A549 (cell line): ENCODE measurements around the gene LCE3E. TPM values are rescaled to one million over a fixed set of nuclear protein-coding genes. Genes with fewer than 3 reads are reported as not detected.

ENCODE experiments used
- ATAC-seq, 2 experiments: fragments of 200-7000 bp in 1 of 2; fragments of >200 bp in 1 of 2; cut with Nextera tagmentation in 1 of 2; cut with Tn5 transposase in 1 of 2; 3 replicates each; pipeline versions ENCODE4 v1.8.0 to v1.9.1; 2018 to 2020; ENCODE audit warnings: mild to moderate bottlenecking in 1 of 2, moderate library complexity in 1 of 2
- CTCF ChIA-PET: fragments of 300-600 bp; sonication (Branson Sonifier 250); formaldehyde crosslinking; extraction: SDS; loops from one replicate; lab custom pipeline; 2021; ENCODE audit warnings: antibody characterized with exemption, inconsistent platforms; lab: Yijun Ruan, JAX
- POLR2A ChIA-PET: fragments of 350-600 bp; formaldehyde crosslinking; extraction: SDS; loops from one replicate; lab custom pipeline; 2021; ENCODE audit warnings: antibody characterized with exemption, inconsistent platforms; lab: Yijun Ruan, JAX
- DNase-seq, 2 experiments: peaks; one replicate each; pipeline versions ENCODE4 v3.0.0 to v3.0.0-alpha.2; 2011 to 2016; ENCODE audit warnings: low read depth in 1 of 2, low spot score in 1 of 2
- FAIRE-seq: peaks from 2 replicates; lab custom pipeline; 2011; peaks lifted over from hg19 to GRCh38; lab: Jason Lieb, UNC
- H3K27ac ChIP-seq, 2 experiments: fragments of >200 bp; sonication (Bioruptor Twin); formaldehyde crosslinking; 3 replicates each; pipeline ENCODE4 v1.5.1; 2016 to 2017
- H3K4me1 ChIP-seq: fragments of >200 bp; sonication (Bioruptor Twin); formaldehyde crosslinking; 3 replicates; pipeline ENCODE4 v1.6.1; 2016
- H3K4me2 ChIP-seq: fragments of >200 bp; sonication (Bioruptor Twin); formaldehyde crosslinking; 3 replicates; pipeline ENCODE4 v1.6.1; 2016
- H3K4me3 ChIP-seq: fragments of >200 bp; sonication (Bioruptor Twin); formaldehyde crosslinking; 3 replicates; pipeline ENCODE4 v1.5.1; 2016
- H3K9me3 ChIP-seq: fragments of >200 bp; sonication (Bioruptor Twin); formaldehyde crosslinking; 3 replicates; pipeline ENCODE4 v1.6.1; 2016
- BHLHE40 ChIP-seq: IDR thresholded peaks from 2 replicates; pipeline ENCODE4 v1.6.1; 2012; ENCODE audit warnings: low read depth, low read length, inconsistent platforms
- CBX8 ChIP-seq: fragments of 200-600 bp; sonication (generic); IDR thresholded peaks from 2 replicates; pipeline ENCODE4 v1.6.1; 2016
- CEBPB ChIP-seq, 2 experiments: fragments of >200 bp in 1 of 2; sonication (Bioruptor Twin) in 1 of 2; formaldehyde crosslinking in 1 of 2; IDR thresholded peaks; 2 replicates each; pipeline ENCODE4 v1.6.1; 2012 to 2016
- CHD2 ChIP-seq: fragments of 150-350 bp; IDR thresholded peaks from 2 replicates; pipeline ENCODE4 v1.6.1; 2014; ENCODE audit warnings: low read length; ENCODE audit not compliant: partially characterized antibody
- FOSL2 ChIP-seq, 2 experiments: fragments of 450-650 bp in 1 of 2; fragments of >200 bp in 1 of 2; sonication (Bioruptor Twin) in 1 of 2; formaldehyde crosslinking; IDR thresholded peaks; 2 replicates each; pipeline versions ENCODE4 v1.5.0 to v1.6.1; 2016 to 2020; ENCODE audit warnings: mild to moderate bottlenecking in 1 of 2, moderate library complexity in 1 of 2
- FOXS1 ChIP-seq: fragments of 250-450 bp; sonication (Bioruptor Pico); IDR thresholded peaks from 2 replicates; pipeline ENCODE4 v1.5.0; 2020; ENCODE audit warnings: mild to moderate bottlenecking, moderate library complexity
- HOXB5 ChIP-seq: fragments of 250-450 bp; sonication (Bioruptor Pico); IDR thresholded peaks from 2 replicates; pipeline ENCODE4 v1.5.0; 2020; ENCODE audit warnings: mild to moderate bottlenecking, moderate library complexity
- MAFK ChIP-seq: fragments of 450-650 bp; IDR thresholded peaks from 2 replicates; pipeline ENCODE4 v1.6.1; 2014; ENCODE audit not compliant: partially characterized antibody
- MAZ ChIP-seq: fragments of 150-350 bp; IDR thresholded peaks from 2 replicates; pipeline ENCODE4 v1.6.1; 2014; ENCODE audit warnings: antibody characterized with exemption, low read depth, low read length, borderline replicate concordance
- NPAS2 ChIP-seq: fragments of 250-450 bp; sonication (Bioruptor Pico); IDR thresholded peaks from 2 replicates; pipeline ENCODE4 v1.8.0; 2022; ENCODE audit warnings: mild to moderate bottlenecking, moderate library complexity, borderline replicate concordance
- POLR2A ChIP-seq: IDR thresholded peaks from 2 replicates; pipeline ENCODE4 v1.6.1; 2012; ENCODE audit warnings: mild to moderate bottlenecking, low read length
- RARB ChIP-seq: fragments of 250-450 bp; sonication (Bioruptor Pico); IDR thresholded peaks from 2 replicates; pipeline ENCODE4 v1.8.0; 2021; ENCODE audit warnings: mild to moderate bottlenecking, moderate library complexity
- RCOR1 ChIP-seq: fragments of 150-350 bp; IDR thresholded peaks from 2 replicates; pipeline ENCODE4 v1.6.1; 2014; ENCODE audit warnings: antibody characterized with exemption, low read length, low read depth
- RNF2 ChIP-seq: fragments of 200-600 bp; sonication (generic); IDR thresholded peaks from 2 replicates; pipeline ENCODE4 v1.6.1; 2016; ENCODE audit warnings: low read depth, mild to moderate bottlenecking, antibody characterized with exemption, moderate library complexity, borderline replicate concordance
- TFCP2L1 ChIP-seq: fragments of 250-450 bp; sonication (Bioruptor Pico); IDR thresholded peaks from 2 replicates; pipeline ENCODE4 v1.5.0; 2021; ENCODE audit warnings: mild to moderate bottlenecking
- ZNF302 ChIP-seq: fragments of 250-450 bp; sonication (Bioruptor Pico); IDR thresholded peaks from 2 replicates; pipeline ENCODE4 v1.9.0; 2021; ENCODE audit warnings: inconsistent platforms, mild to moderate bottlenecking, moderate library complexity
- WGBS: methylation state at CpG from one replicate; pipeline ENCODE4 v1.1.6; 2017; ENCODE audit errors: missing lambda C conversion rate; 5-methylcytosine and 5-hydroxymethylcytosine counted together
- polyA plus RNA-seq, 4 experiments: library from polyadenylated mRNA; depleted of rRNA in 3 of 4; stranded (reverse); fragments of >200 nt; fragmentation: RNase III in 1 of 4; extraction: RNeasy Plus Mini Kit Qiagen cat#74134 plus additional on column Dnase treatment in 1 of 4; gene quantifications; 2 replicates in 3 of 4; 3 replicates in 1 of 4; pipeline ENCODE4 v1.2.3, GENCODE V29; 2011 to 2017
- TF ChIP-seq, protein P1 (sequence below): fragments of >200 bp; sonication (Bioruptor Twin); formaldehyde crosslinking; IDR thresholded peaks from 3 replicates; pipeline ENCODE4 v1.5.1; 2016
- TF ChIP-seq, protein P2 (sequence below): fragments of >200 bp; sonication (Bioruptor Twin); formaldehyde crosslinking; IDR thresholded peaks from 2 replicates; pipeline ENCODE4 v1.6.1; 2016
- TF ChIP-seq, protein P3 (sequence below): fragments of 250-450 bp; sonication (Bioruptor Pico); IDR thresholded peaks from 2 replicates; pipeline ENCODE4 v1.5.0; 2020; ENCODE audit warnings: low read depth, mild to moderate bottlenecking, moderate library complexity

The LCE3E gene
- polyA plus RNA-seq, 2 of the 4 experiments (the other 2 are of a cell fraction): not detected

DNA sequence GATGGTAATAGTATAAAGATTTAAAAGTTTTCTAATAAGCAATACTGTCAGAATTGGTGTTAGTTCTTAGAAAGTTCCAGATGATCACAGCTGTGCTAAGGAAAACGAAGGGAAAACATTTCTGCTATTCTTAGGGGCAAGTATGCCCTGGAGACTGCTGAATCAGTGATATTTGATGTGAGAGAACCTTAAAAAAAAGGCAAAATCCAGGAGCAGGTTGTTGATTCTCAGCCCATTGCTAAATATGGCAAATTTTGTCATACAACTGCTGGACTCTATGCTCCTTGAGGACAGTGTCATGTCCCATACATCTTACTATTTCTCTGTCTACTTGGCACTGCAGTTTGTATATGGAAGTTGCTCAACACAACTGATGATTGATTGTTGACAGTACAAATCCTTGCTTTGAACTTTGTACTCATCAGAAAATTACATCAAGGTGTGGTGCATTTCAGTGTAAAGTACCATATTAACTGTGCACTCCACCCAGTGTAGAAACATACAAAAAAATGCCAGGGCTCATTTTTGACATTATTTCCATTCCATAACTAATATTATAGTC is 41.4 kb downstream of the LCE3E start:
- H3K4me2 ChIP-seq: no peak overlapping the region
- no peak for TF ChIP-seq MAZ
- peak; percentile 31 to 75; a peak in 3 of 4 replicates for TF ChIP-seq CEBPB (IDR thresholded peaks at IDR 0.05)
- TF ChIP-seq, protein P1, sequence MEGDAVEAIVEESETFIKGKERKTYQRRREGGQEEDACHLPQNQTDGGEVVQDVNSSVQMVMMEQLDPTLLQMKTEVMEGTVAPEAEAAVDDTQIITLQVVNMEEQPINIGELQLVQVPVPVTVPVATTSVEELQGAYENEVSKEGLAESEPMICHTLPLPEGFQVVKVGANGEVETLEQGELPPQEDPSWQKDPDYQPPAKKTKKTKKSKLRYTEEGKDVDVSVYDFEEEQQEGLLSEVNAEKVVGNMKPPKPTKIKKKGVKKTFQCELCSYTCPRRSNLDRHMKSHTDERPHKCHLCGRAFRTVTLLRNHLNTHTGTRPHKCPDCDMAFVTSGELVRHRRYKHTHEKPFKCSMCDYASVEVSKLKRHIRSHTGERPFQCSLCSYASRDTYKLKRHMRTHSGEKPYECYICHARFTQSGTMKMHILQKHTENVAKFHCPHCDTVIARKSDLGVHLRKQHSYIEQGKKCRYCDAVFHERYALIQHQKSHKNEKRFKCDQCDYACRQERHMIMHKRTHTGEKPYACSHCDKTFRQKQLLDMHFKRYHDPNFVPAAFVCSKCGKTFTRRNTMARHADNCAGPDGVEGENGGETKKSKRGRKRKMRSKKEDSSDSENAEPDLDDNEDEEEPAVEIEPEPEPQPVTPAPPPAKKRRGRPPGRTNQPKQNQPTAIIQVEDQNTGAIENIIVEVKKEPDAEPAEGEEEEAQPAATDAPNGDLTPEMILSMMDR: no peak
- TF ChIP-seq, protein P2, sequence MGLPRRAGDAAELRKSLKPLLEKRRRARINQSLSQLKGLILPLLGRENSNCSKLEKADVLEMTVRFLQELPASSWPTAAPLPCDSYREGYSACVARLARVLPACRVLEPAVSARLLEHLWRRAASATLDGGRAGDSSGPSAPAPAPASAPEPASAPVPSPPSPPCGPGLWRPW: peak; percentile 49; the same call in 1 of the 2 replicates
- no peak for TF ChIP-seq NPAS2
- TF ChIP-seq FOXS1: no peak
- no peak for TF ChIP-seq RCOR1
- TF ChIP-seq MAFK: peak; percentile 71
- TF ChIP-seq POLR2A: no peak
- no peak for TF ChIP-seq BHLHE40
- TF ChIP-seq HOXB5 (CRISPR knock-in tag): peak; percentile 84
- TF ChIP-seq RNF2: no peak
- DNase-seq (peak in 1 of 2 experiments; percentile 58), ATAC-seq (no peak; a peak in 1 of 6 replicates), FAIRE-seq (peak; percentile 43)
- H3K4me1 ChIP-seq: peaks cover 6% of the 10 kb centered on the region; the same call in 1 of the 3 replicates
- CTCF ChIA-PET: interaction anchor here (0.6 kb wide), 1 partner anchor 129 kb away, joined by 3 read pairs; no protein-coding TSS in a partner anchor
- H3K27ac ChIP-seq: no peak overlapping the region
- POLR2A ChIA-PET: no interaction called here
- H3K4me3 ChIP-seq: no peak overlapping the region
- peaks cover 25% of the 10 kb centered on the region for H3K9me3 ChIP-seq
- WGBS: 17% methylated on average over 1 of the region's 1 CpG

DNA sequence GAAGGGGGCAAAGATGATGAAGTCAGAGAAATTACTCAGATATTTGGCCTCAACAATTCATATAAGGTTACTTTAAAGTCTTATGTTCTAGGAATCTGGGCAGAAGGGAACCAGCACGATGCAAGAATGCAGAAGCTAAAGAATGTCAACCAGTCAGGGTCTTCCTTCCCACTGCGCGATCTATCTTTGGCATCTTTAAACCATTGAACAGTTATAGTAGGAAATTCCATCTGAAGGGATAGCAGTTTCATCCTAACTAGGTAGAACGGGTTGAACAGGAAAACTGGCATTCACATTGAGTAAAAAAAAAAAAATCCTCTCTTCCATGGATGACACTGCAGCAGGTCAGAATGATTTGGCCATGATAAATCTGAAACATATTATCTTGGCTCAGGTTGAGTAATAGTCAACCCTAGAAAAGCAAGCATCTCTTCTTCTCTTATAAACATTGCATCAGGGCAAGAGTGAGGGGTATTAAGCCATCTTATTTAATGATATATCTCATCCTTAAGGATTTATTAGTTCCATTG is 46.0 kb downstream of the LCE3E start:
- POLR2A ChIA-PET: no interaction called here
- peaks cover 27% of the 10 kb centered on the region for H3K4me1 ChIP-seq
- no peak overlapping the region for H3K27ac ChIP-seq
- ATAC-seq: no peak
- no peak for TF ChIP-seq ZNF302 (CRISPR knock-in tag)
- no peak for TF ChIP-seq TFCP2L1
- no peak for TF ChIP-seq CBX8
- TF ChIP-seq CHD2: no peak
- H3K4me2 ChIP-seq: no peak overlapping the region
- no peak for FAIRE-seq
- CTCF ChIA-PET: interaction anchor here (0.6 to 2.4 kb wide), 3 partner anchors 8 to 105 kb away, joined by 3 to 8 read pairs (median 6); no protein-coding TSS in a partner anchor
- no peak for DNase-seq
- WGBS: 59% methylated on average over 4 of the region's 4 CpGs
- H3K4me3 ChIP-seq: no peak overlapping the region
- H3K9me3 ChIP-seq: peaks cover 23% of the 10 kb centered on the region

DNA sequence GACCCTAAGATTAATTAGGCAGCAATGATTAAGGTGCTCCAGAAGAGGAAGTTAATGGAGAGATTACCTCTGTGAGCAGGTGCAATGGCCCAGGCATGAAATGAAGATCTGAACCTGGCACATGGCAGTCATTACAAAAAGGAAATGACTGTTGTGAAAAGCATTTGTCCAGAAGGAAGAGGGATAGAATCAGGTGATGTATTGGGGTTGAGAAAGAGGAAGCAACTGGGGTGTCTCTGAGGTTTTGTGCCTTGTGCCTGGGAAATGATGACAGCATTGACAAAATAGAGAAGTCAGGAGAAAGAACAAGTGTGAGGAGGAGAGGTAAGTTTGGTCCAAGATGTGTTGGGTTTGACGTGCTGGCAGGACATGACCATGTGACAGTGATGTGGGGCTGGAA is 46.7 kb downstream of the LCE3E start:
- 72% methylated on average over 1 of the region's 1 CpG for WGBS
- TF ChIP-seq, protein P3, sequence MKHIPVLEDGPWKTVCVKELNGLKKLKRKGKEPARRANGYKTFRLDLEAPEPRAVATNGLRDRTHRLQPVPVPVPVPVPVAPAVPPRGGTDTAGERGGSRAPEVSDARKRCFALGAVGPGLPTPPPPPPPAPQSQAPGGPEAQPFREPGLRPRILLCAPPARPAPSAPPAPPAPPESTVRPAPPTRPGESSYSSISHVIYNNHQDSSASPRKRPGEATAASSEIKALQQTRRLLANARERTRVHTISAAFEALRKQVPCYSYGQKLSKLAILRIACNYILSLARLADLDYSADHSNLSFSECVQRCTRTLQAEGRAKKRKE (CRISPR knock-in tag): no peak
- no peak for TF ChIP-seq RARB (CRISPR knock-in tag)
- TF ChIP-seq FOSL2 (IDR thresholded peaks at IDR 0.05): no peak
- TF ChIP-seq FOSL2 (CRISPR knock-in tag; IDR thresholded peaks at IDR 0.05): no peak
- no peak overlapping the region for H3K4me3 ChIP-seq
- DNase-seq: no peak
- ChIA-PET CTCF (interaction anchor here (1.1 to 2.4 kb wide), 2 partner anchors 39 to 62 kb away, joined by 3 to 6 read pairs; no protein-coding TSS in a partner anchor), POLR2A (no interaction called here)
- H3K27ac ChIP-seq: peak overlapping the region in 1 of 2 experiments; percentile 7; a peak in 1 of 6 replicates
- ATAC-seq: no peak
- peaks cover 24% of the 10 kb centered on the region for H3K4me1 ChIP-seq
- H3K9me3 ChIP-seq: peaks cover 23% of the 10 kb centered on the region
- no peak for FAIRE-seq
- no peak overlapping the region for H3K4me2 ChIP-seq
